Osteocyte (in vitro differentiated cells): Measurements from ENCODE around the gene KIF2C. TPM values are rescaled to one million over a fixed set of nuclear protein-coding genes. Genes with fewer than 3 reads are reported as not detected.

Experiments used
- DNase-seq: peaks from one replicate; pipeline ENCODE4 v3.0.0; 2021; ENCODE audit warnings: mixed read lengths; ENCODE audit not compliant: unreplicated experiment; ENCODE audit errors: extremely low spot score
- H3K27ac Mint-ChIP-seq: one replicate; pipeline ENCODE4 v1.8.0; 2021; ENCODE audit warnings: mild to moderate bottlenecking, mixed read lengths; ENCODE audit not compliant: unreplicated experiment
- H3K27me3 Mint-ChIP-seq: one replicate; pipeline ENCODE4 v1.8.0; 2021; ENCODE audit warnings: mixed read lengths; ENCODE audit not compliant: unreplicated experiment
- H3K36me3 Mint-ChIP-seq: one replicate; pipeline ENCODE4 v1.8.0; 2021; ENCODE audit warnings: mixed read lengths; ENCODE audit not compliant: unreplicated experiment
- H3K4me1 Mint-ChIP-seq: one replicate; pipeline ENCODE4 v1.8.0; 2021; ENCODE audit warnings: mixed read lengths; ENCODE audit not compliant: unreplicated experiment
- H3K4me3 Mint-ChIP-seq: one replicate; pipeline ENCODE4 v1.8.0; 2021; ENCODE audit warnings: mild to moderate bottlenecking, moderate library complexity, mixed read lengths; ENCODE audit not compliant: unreplicated experiment
- H3K9me3 Mint-ChIP-seq: one replicate; pipeline ENCODE4 v1.8.0; 2021; ENCODE audit warnings: mixed read lengths; ENCODE audit not compliant: unreplicated experiment
- total RNA-seq: library from RNA; stranded (reverse); gene quantifications from 2 replicates; pipeline ENCODE4 v1.2.1, GENCODE V29; 2021
- TF ChIP-seq, protein P1 (sequence below): fragments of 200-600 bp; sonication (generic); IDR thresholded peaks from 2 replicates; pipeline ENCODE4 v1.5.0; 2021; ENCODE audit warnings: antibody characterized with exemption, mild to moderate bottlenecking, moderate library complexity

KIF2C gene
- total RNA-seq, 1 donor from 2014 or later, result 7.5 TPM

- Mint-ChIP-seq H3K4me3 (peak overlapping the region; percentile 47), H3K27ac (no peak overlapping the region), H3K27me3 (no peaks in the 10 kb centered on the region), H3K4me1 (peaks cover 27% of the 10 kb centered on the region), H3K9me3 (no peaks in the 10 kb centered on the region), H3K36me3 (peaks cover 13% of the 10 kb centered on the region)
- TF ChIP-seq, protein P1, sequence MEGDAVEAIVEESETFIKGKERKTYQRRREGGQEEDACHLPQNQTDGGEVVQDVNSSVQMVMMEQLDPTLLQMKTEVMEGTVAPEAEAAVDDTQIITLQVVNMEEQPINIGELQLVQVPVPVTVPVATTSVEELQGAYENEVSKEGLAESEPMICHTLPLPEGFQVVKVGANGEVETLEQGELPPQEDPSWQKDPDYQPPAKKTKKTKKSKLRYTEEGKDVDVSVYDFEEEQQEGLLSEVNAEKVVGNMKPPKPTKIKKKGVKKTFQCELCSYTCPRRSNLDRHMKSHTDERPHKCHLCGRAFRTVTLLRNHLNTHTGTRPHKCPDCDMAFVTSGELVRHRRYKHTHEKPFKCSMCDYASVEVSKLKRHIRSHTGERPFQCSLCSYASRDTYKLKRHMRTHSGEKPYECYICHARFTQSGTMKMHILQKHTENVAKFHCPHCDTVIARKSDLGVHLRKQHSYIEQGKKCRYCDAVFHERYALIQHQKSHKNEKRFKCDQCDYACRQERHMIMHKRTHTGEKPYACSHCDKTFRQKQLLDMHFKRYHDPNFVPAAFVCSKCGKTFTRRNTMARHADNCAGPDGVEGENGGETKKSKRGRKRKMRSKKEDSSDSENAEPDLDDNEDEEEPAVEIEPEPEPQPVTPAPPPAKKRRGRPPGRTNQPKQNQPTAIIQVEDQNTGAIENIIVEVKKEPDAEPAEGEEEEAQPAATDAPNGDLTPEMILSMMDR, result no peak
- DNase-seq, result no peak
These were observed 46.0 kb downstream of the KIF2C start for GRCh38 chr1:44785501-44786137.

GRCh38 chr1:44786138-44786840 is 46.7 kb downstream of the KIF2C start:
- peaks cover 9% of the 10 kb centered on the region for H3K36me3 Mint-ChIP-seq
- H3K4me3 Mint-ChIP-seq, result peak overlapping the region; percentile 47
- H3K27ac Mint-ChIP-seq, result peak overlapping the region; percentile 72
- H3K9me3 Mint-ChIP-seq, result no peaks in the 10 kb centered on the region
- peaks cover 27% of the 10 kb centered on the region for H3K4me1 Mint-ChIP-seq
- H3K27me3 Mint-ChIP-seq, result no peaks in the 10 kb centered on the region
- TF ChIP-seq, protein P1, result peak; percentile 91
- no peak for DNase-seq

DNA sequence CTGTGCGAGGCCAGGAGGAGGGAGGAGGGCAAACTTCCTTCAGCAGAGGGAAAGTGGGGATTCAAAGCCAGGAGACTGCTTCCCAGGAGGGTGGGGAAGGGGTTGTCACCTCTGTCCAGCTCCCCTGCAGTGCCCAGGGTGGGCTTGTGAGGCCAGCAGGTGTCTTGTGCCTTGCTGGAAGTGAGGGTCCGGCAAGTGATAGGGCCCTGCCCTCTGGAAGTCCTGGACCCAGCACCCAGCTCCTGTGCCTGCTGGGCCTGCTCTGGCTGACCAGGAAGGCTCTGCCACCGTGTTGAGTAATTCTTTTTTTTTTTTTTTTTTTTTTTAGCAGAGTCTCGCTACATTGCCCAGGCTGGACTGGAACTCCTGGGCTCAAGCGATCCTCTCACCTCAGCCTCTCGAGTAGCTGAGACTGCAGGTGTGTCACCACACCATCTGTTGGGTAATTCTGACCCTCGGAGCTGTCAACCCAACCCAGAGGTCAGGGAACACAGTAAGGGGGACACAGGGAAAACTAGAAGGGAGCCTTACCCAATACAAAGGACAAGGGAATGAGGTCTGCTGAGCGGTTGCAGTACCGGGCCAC is 47.3 kb downstream of the KIF2C start:
- Mint-ChIP-seq H3K27me3 (no peaks in the 10 kb centered on the region), H3K9me3 (no peaks in the 10 kb centered on the region), H3K4me1 (peaks cover 27% of the 10 kb centered on the region), H3K4me3 (no peak overlapping the region), H3K36me3 (peaks cover 3% of the 10 kb centered on the region), H3K27ac (peak overlapping the region; percentile 72)
- TF ChIP-seq, protein P1, result no peak
- DNase-seq, result no peak

DNA sequence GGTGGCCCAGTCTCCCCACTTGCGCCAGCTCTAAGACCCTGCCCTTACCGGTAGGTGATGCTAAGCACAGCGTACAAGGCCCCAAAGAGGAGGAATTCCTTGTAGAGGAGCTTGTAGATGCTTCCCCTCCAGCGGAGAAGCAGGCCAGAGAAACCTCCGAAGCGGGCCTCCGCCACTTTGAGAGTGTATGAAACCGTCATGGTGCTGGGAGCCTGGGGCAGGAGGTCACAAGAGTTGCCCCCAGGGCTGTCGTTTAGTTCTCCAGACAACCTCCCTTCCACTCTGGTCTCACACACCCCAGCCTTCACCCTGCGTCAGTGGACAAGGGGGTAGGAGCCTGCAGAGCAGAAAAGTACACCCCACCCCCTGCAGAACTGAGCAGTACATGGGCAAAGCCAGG is 47.9 kb downstream of the KIF2C start:
- no peaks in the 10 kb centered on the region for H3K27me3 Mint-ChIP-seq

More for the DNA sequence above, 47.9 kb downstream of the KIF2C start:
- no peaks in the 10 kb centered on the region for H3K9me3 Mint-ChIP-seq
- TF ChIP-seq, protein P1, result no peak
- H3K36me3 Mint-ChIP-seq, result peaks cover 3% of the 10 kb centered on the region
- no peak overlapping the region for H3K4me3 Mint-ChIP-seq
- no peak for DNase-seq
- peaks cover 27% of the 10 kb centered on the region for H3K4me1 Mint-ChIP-seq
- H3K27ac Mint-ChIP-seq, result no peak overlapping the region
